GM13976 (cell line): ENCODE results near the gene ANKRD66.

ENCODE experiments used
- DNase-seq: peaks from one replicate; pipeline ENCODE4 v3.0.0; 2012; ENCODE audit warnings: low spot score
- CTCF ChIP-seq: IDR thresholded peaks from 2 replicates; pipeline ENCODE4 v1.5.1; 2012; ENCODE audit warnings: borderline replicate concordance, mild to moderate bottlenecking; ENCODE audit not compliant: insufficient read depth; ENCODE audit errors: extremely low read depth, missing control alignments, control extremely low read depth
- in situ Hi-C: fragments of 300-500 bp; cut with MboI; formaldehyde crosslinking; loops from one replicate; pipeline ENCODE4 v1.12.0; 2022; ENCODE audit warnings: low sequenced_read_pairs, mixed read lengths, inconsistent platforms; ENCODE audit not compliant: unreplicated experiment

The ANKRD66 gene

DNA sequence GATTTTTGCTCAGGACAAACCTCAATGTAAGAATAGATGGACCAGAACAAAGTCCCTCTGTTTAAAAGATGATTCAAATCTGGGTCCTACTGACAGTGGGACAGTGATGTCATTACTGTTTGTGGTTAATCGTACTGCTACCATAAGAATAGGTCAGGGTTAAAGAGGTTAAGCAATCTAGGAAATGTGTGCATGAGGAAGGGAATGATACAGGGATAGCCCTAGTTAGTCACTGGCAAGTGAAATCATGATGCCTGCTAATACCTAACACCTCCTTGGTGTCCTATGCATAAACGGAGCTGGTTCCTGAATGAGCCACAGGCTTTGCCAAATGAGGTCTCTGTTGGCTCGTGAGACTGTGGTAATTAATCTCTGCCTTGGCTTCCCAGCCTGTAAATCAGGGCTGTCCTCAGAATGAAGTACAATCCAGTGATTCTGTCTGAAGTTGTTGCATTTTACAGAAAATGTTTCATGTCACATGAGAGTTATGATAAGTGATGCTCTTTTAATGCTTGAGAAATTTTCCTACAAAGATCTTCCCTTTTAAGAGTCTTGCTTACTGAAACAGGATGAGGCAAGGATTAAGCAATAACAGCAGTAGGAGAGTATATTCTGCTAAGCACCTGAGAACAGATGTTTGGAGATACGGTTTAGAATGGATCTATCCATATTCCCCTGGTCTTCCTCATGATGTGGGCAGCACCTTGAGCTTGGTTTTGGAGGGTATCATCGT, 50.3 kb downstream of the ANKRD66 start:
- no peak for DNase-seq
- in situ Hi-C loops: no loop called here
- no peak for TF ChIP-seq CTCF

GRCh38 chr6:46799657-46800056, 52.9 kb downstream of the ANKRD66 start:
- TF ChIP-seq CTCF: no peak
- in situ Hi-C loops: no loop called here
- DNase-seq: no peak

DNA sequence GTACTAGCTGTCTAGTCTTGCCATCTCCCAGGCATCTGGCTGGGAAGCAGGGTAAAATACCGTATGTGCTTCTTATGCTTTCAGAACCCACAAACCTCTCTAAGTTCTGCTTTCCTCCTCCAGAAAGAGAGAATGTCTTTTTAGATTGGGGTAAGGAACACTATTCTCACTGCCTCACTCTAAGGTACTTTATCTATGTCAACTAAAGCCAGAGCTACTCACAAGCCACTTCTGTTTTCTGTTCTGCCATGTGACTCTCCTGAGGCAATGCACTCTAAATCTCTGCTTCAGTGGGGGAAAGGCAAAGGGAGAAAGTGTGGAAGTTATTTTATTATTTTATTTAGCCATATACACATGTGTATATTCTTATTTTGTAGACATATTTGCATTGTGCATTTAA, 62.1 kb downstream of the ANKRD66 start:
- no peak for TF ChIP-seq CTCF
- DNase-seq: no peak
- in situ Hi-C loops: no loop called here
